ENCODE results near the gene MAIP1.
"Not testable (repeated sequence)": the region's sequence is repeated elsewhere in the genome, so short reads cannot be mapped to it uniquely, and the experiment has no call there.

MAIP1 gene

GRCh38 chr2:199955339-199956061 lies at the start of gene MAIP1, which contains the start of gene TYW5:
MAIP1 (plus strand) TSS chr2:199955582; CDS start chr2:199955799, 217 bp downstream.
TYW5 (minus strand) TSS chr2:199955491; CDS start chr2:199955470, 21 bp downstream.
- DNase-seq: peak; percentile 56

GRCh38 chr2:199907008-199907714 lies 48.2 kb upstream of the MAIP1 start:
- DNase-seq: no peak

GRCh38 chr2:199910338-199911051 lies 44.9 kb upstream of the MAIP1 start:
- no peak for DNase-seq

GRCh38 chr2:199911052-199911876 lies 44.1 kb upstream of the MAIP1 start, which contains the start of gene C2orf69:
C2orf69 (plus strand) TSS chr2:199911293; CDS start chr2:199911439, 146 bp downstream.
- DNase-seq: peak; percentile 93

- DNase-seq: peak; percentile 7
These were observed 43.6 kb upstream of the MAIP1 start for GRCh38 chr2:199911877-199912161.

GRCh38 chr2:199912553-199913114 lies 42.7 kb upstream of the MAIP1 start:
- not testable (repeated sequence) for DNase-seq

GRCh38 chr2:199914372-199914958 lies 40.9 kb upstream of the MAIP1 start:
- no peak for DNase-seq

- DNase-seq: no peak
These were observed 38.4 kb upstream of the MAIP1 start for GRCh38 chr2:199916980-199917379.

GRCh38 chr2:199922856-199923255 lies 32.5 kb upstream of the MAIP1 start:
- DNase-seq: no peak

- DNase-seq: no peak
These were observed 31.5 kb upstream of the MAIP1 start for GRCh38 chr2:199923924-199924323.

- no peak for DNase-seq
These were observed 28.6 kb upstream of the MAIP1 start for GRCh38 chr2:199926806-199927205.

- no peak for DNase-seq
These were observed 27.2 kb upstream of the MAIP1 start for GRCh38 chr2:199928226-199928625.

- no peak for DNase-seq
These were observed 26.8 kb upstream of the MAIP1 start for GRCh38 chr2:199928626-199929025.

- no peak for DNase-seq
These were observed 26.1 kb upstream of the MAIP1 start for GRCh38 chr2:199929262-199929661.

GRCh38 chr2:199932312-199932855 lies 23.0 kb upstream of the MAIP1 start:
- no peak for DNase-seq

- DNase-seq: no peak
These were observed 21.9 kb upstream of the MAIP1 start for GRCh38 chr2:199933466-199933865.

GRCh38 chr2:199936554-199936953 lies 18.8 kb upstream of the MAIP1 start:
- DNase-seq: no peak

GRCh38 chr2:199940373-199940772 lies 15.0 kb upstream of the MAIP1 start:
- peak; percentile 1 for DNase-seq

GRCh38 chr2:199943373-199943772 lies 12.0 kb upstream of the MAIP1 start:
- no peak for DNase-seq

GRCh38 chr2:199946196-199946595 lies 9.2 kb upstream of the MAIP1 start:
- no peak for DNase-seq

- DNase-seq: no peak
These were observed 8.5 kb upstream of the MAIP1 start for GRCh38 chr2:199946836-199947235.

GRCh38 chr2:199950396-199950795 lies 5.0 kb upstream of the MAIP1 start:
- DNase-seq: no peak
